NCI-H446 (cell line): ENCODE data around the gene STIMATE.

Experiments used
- DNase-seq, 2 experiments: peaks; one replicate each; lab custom pipeline; 2025; lab: John Stamatoyannopoulos, UW

Gene STIMATE

DNA sequence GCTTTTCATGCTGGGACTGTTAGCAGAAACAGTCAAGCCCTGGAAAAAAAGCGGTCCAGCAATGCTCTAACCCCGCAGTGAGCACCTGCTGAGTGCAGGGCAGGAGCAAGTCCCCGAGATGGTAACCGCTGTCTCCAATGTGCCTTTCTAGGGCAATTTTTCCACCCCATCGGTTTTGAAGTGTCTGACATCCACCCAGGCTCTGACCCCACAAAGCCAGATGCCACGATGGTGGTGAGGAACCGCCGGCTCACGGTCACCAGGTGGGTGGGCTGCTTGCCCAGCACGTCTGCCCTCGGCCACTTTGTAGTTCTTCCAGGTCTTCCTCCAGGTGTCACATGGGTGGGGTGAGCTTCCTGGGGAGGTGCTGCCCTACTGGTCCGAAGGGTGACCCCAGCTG lies 106.0 kb downstream of the STIMATE start:
- no peak for DNase-seq

GRCh38 chr3:52790741-52791140 lies 106.6 kb downstream of the STIMATE start:
- no peak for DNase-seq

- no peak for DNase-seq
Observed at GRCh38 chr3:52790337-52790736, 107.0 kb downstream of the STIMATE start.

DNA sequence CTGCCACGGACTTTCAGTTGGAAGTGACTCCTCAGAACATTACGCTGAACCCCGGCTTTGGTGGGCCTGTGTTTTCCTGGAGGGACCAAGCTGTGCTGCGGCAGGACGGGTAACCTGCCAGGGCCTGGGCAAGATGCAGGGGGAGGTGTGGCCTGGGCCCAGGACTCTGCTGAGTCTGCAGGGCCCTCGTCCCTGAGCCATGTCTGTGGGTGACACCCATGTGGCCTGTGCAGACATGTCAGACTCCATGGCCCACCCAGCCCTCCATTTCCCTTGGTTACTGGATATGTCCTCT lies 107.7 kb downstream of the STIMATE start:
- no peak for DNase-seq

DNA sequence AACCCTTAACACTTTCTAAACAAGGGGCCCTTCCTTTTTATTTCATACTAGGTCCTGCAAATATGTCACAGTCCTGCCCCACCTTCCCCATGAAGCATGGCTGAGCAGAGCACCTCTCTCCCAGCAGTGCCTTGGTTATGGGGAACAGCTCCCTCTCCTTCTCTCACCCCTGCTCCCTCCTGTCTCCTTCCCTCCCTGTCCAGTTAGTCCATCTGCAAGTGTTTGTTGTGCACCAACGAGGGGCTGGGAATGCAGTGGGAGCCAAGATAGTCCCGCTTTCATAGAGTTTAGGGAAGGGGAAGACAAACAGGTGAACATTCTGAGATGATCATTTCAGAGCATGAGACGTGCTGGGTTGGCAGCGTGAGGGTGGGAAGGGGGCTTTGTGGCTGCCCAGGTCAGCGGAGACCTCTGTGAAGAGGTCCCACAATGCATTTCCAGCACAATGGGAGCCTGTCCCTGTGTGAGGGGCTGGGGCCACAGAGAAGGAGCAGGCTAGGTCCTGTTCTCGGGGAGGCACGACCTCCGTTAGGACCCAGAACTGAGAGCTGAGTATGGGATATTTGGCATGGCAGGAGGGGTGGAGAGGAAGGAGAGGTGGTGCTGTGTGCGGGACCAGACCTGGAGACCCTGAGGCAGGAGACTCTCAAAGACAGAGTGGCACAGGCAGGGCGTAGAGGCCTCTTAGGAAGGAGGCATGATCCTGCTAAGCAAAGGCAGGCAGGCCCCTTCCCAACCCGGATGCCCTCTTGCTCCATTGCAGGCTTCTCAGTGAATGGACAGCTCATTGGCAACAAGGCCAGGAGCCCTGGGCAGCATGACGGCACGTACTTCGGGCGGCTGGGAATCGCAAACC lies 108.2 kb downstream of the STIMATE start:
- DNase-seq = no peak

GRCh38 chr3:52787672-52788625 lies 109.4 kb downstream of the STIMATE start:
- no peak for DNase-seq

DNA sequence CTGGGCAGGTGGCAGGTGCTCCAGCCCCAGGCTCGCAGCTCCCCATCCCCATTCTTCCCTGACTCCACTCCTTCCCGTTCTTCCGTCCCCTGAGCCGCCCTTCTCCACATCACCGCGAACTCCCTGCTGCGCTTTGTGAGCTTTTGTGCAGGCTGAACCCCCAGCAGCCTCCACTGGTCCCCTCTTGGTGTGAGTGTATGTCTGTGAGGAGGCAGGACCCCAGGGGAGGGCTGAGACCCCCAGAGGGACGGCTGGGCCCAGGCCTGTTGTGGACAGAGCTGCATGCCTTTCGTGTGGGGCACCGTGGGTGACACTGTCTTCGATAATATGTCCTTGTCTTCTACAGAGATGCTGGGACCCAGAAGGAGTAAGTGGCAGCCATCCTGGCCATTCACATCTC lies 110.1 kb downstream of the STIMATE start:
- no peak for DNase-seq
